HG03571 (cell line): ENCODE measurements around the gene CDC42SE2.
"Not testable (repeated sequence)": the region's sequence is repeated elsewhere in the genome, so short reads cannot be mapped to it uniquely, and the experiment has no call there.

Source experiments
- ATAC-seq: cut with Tn5 transposase; IDR thresholded peaks from one replicate; pipeline ENCODE4 v1.9.1; 2021; ENCODE audit not compliant: unreplicated experiment

The CDC42SE2 gene

GRCh38 chr5:131386779-131387178 is 122.9 kb downstream of the CDC42SE2 start:
- ATAC-seq: no peak

DNA sequence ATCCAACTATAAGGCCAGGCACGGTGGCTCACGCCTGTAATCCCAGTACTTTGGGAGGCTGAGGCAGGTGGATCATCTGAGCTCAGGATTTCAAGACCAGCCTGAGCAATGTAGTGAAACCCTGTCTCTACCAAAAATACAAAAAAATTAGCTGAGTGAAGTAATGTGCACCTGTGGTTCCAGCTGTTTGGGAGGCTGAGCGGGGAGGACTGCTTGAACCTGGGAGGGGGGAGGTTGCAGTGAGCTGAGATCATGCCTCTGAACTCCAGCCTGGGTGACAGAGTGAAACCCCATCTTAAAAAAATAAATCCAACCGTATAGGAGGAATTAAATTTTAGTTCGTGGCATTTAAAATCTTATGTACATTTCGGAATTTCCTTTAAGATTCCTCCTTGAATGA is 123.4 kb downstream of the CDC42SE2 start:
- no peak for ATAC-seq

DNA sequence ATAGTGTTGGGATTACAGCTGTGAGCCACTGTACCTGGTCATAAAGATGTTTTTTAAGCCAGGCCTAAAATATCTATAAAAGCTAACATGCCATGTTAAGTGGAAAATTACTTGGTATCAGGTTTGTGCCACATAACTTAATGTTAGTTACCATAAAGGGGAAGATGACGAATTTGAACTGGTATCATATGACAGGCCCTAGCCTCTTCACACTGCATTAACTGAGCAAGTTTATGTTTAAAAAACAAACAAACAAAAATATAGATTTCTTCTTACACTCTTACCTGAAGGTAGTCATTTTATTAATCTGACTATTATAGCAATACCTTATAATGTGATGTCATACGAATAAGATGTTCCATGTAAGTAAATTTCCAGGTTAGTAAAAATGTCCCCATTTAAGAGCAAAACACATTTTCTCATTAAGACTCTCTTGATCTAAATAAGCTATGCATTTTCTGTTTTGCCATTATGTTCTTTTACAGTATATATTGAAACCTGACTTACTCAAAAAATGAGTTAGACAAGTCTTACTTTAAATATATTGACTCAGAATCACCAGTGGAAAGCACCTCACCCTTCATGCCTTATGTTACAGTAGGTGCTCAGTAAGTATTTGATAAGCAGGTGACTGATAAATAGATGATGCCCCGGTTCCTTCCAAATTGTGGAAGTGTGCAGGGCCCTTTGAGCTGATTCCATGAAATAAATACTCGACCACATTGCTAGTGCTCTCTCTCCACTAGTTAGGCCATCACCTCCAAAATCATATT is 125.4 kb downstream of the CDC42SE2 start:
- no peak for ATAC-seq

DNA sequence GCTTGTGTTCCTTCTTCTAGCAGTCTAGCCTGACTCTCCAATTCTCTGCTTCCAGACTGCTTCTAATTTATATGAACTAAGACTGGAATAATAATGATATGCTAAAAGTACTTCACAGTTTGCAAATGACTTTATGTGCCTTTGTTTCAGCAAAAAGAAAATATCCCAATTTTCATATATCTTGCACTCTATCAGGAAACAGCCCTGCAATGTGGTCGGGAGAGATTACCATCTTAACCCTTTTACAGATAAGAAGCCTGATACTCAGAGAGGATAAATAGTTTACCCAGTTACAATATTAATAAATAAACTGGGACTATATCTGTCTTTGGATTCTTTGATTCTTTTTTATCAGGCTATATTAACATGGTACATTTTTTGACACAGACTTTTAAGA is 126.0 kb downstream of the CDC42SE2 start:
- ATAC-seq: no peak

DNA sequence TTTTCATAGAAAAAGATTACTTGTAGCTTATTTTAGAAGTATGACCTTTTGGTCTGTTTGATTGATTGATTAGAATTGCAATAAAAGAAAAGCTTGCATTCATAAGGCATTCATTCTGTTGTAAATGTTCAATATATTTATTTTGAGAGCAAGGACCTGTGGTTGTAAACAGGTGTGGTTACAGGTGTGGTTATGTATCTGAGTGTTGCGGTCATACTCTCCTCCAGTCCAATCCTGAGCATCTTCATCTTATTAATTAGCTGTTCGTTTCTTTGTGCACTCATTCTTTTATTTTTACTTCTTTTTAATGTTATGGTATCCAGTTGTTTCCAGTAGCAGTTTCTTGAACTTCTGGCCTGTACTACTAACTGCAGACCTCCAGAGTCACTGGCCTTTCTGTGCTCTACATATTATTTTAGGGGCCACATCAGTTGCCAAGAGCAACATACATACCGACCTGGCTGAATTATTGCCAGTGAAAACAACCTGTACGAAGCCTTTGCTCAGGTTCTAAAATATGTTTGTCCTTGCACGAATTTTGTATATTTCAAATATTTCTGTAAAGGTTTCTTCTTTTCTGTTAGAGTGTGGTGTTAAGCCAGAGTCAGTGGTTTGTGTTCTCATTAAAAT is 128.7 kb downstream of the CDC42SE2 start:
- ATAC-seq: no peak

- ATAC-seq: no peak
Observed at GRCh38 chr5:131393498-131393968, 129.7 kb downstream of the CDC42SE2 start.

- ATAC-seq: peak; percentile 69
Observed at GRCh38 chr5:131394128-131394527, 130.3 kb downstream of the CDC42SE2 start.

- peak; percentile 82 for ATAC-seq
Observed at GRCh38 chr5:131396015-131396414, 132.2 kb downstream of the CDC42SE2 start.

DNA sequence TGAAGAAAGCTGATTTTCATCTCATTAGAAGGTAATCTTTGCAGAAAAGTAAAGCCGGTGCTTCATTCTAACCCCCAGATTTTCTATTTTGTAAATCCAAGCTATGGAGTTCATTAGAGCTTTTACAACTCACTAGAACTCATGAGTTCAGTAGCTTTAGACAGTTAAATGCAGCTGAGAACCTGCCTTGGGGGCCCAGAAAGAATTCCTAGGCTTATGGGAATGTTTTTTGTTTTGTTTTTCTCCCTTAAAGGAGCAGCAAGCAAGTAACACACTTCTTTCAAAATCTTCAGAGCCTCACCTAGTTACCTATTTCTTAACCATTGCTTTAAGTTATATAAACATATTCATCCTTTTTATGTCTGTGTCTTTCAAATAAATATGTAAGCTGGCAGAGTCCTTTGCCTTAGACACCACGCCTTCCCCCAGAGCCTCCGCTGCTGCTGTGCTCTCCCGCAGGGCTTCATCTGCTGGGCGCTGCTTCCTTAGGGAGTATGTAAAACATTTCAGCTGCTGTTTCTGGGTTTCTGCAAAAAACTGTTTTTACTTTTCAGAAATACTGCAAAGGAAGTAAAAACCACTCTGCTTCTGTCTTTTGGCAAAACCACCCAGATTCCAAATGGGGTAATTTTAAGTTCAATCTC is 132.9 kb downstream of the CDC42SE2 start:
- ATAC-seq: no peak

- ATAC-seq: not testable (repeated sequence)
Observed at GRCh38 chr5:131399007-131399406, 135.2 kb downstream of the CDC42SE2 start.

DNA sequence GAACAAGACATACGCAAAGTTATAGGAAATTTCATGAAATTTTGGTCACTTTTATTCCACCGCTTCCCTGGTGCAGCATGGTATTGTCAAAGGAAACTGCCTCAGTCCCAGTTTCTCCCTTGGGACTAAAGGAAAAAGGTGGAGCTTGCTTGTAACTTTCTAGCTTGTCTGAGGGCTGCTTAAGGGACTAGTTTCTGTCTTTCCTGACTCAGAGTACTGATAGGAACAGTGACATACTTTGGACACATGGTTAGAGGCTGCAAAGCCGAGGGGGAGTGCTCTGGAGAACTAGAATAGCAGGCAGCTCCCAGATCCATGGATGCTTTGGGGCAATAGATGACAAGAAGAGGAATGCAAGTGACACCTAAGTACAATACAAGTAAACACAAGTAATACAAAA is 136.7 kb downstream of the CDC42SE2 start:
- ATAC-seq: no peak

GRCh38 chr5:131405674-131406073 is 141.8 kb downstream of the CDC42SE2 start:
- ATAC-seq: no peak

DNA sequence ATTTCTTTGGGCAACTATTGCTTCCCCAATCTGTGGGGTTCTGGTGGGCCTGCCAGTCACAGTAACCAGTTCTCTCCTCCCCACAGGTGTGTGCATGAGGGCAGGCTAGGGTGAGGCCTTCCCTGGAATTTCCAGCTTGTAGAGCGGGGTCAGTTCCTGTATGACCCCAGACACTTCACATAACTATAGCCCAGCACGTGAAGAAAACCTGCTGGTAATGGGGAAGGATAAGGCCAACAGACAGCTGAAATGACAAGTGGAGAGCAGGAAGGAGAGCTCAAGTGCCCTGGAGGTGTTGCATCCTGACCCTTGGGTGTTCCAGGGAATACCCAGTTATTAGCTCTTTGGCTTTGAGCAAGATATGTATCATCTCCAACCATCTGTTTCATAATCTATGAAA is 142.2 kb downstream of the CDC42SE2 start:
- no peak for ATAC-seq

DNA sequence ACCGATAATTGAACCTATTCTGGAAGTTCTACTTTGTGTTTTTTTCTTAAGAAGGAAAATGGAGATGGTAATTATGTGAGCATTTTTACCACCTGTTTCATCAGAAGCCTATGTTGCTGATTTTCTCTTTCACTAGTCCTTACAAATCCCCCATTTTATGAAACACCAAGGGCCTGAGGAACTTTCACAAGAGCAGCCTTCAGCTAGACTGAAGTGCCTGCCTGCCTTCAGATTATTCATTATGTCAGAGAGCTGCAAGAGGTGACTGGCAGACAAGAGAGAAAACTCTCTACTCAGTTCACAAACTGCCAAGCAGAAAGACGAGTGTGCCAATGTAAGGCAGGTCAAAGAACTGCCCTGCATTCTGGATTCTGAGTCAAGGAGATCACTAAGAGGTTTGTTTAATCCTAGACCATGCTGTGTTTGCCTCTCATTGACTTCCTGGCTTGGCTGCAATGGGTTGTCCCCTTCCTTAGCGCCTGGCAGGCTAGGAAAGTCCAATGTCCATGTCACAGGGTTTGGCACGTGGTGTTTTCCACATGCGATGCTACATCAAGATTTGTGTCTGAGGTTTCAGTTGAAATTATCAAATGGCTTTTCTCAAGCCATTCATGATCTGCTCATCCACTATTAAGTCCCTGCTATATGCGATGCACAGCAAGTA is 143.3 kb downstream of the CDC42SE2 start:
- ATAC-seq: no peak

DNA sequence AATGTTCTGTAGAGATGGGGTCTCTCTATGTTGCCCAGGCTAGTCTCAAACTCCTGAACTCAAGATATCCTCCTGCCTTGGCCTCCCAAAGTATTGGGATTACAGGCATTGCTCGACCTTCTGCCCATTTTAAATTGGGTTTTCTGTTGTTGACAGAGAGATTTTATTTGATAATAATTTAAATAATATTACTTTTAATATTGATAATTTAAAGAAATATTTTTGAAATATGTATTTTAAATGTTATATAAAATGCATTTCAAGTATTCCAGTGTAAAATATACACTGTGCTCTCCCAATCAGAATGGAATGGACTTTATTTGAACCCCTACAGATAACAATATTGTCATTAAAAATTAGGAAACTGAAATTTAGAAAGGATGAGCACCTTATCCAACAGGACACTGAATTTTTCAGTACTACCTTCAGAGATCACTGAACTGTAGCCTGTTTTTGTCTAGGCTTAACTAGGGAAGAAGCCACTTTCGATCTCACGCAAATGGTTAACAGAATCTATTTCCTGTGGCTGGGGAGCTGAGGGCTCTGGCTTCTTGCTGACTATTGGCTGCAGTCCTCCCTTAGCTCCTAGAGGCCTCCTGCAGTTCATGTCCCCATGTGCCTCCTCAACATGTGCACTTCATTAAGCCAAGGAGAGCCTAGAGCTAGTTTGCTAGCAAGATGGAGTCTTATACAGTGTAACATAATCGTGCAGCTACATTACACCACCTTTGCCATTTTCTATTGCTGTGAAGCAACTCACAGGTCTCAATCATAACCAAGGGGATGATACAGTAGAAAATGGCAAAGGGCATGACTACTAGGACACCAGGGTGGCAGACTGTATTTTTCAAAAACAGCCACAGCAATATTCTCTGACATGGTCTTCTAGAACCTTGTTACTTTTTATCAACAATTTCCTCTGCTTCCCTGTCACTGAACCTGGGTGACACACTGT is 150.0 kb downstream of the CDC42SE2 start:
- ATAC-seq: peak; percentile 85

DNA sequence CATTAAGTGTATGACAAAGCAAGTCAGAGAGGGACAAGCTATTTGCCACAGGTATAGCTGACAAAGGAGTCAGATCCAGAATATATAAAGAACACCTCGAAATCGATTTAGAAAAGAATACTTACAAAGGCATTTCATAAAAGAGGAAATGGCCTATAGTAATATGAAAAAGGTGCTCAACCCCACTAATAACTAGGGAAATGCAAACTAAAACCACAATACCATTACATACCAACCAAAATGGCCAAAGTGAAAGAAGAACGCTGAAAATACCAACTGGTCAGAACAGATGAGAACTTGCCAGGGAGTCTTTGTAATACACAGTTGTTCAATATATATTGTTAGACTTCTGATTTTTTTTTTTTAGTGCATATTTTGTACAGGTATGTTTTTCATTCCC is 152.9 kb downstream of the CDC42SE2 start:
- peak; percentile 76 for ATAC-seq

DNA sequence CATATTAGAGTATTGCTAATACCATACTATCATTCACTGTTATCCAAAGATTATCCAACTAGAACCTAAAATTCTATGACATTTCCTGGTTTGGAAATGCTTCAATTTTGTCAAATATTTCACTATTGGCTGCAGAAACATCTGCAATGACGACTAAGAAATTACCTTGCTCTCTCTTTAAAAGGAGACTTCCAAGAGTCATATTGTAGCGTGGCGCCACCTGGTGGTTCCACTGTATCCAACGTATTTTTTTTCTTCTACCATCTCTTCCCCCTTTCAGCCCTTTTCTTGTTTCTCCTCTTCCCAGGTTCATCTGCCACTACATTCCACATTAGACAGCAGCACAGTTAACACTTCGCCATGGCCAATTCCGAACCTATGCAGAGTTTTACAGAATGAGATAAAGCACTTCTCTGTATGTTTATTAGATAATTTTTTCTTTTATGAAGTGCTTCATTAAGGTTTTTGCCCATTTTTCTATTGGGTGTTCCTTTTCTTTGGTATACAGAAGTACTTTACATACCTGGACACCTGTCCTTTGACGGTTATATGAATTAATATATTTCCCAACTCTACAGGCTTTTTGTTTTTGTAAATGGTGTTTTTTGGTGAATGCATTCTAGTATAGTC is 153.5 kb downstream of the CDC42SE2 start:
- peak; percentile 17 for ATAC-seq

DNA sequence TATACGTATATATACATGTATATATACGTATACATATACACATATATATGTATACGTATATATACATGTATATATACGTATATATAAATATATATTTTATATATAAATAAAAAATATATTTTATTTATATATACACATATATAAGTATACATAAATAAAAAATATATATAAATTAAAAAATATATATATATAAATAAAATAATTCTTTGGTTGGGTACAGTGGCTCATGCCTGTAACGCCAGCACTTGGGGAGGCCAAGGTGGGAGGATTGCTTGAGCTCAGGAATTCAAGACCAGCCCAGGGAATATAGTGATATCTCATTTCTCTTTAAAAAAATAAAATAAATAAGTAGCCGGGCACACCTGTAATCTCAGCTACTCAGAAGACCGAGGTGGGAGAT is 155.0 kb downstream of the CDC42SE2 start:
- no peak for ATAC-seq

- ATAC-seq: no peak
Observed at GRCh38 chr5:131419877-131420276, 156.0 kb downstream of the CDC42SE2 start.

GRCh38 chr5:131423056-131423455 is 159.2 kb downstream of the CDC42SE2 start:
- no peak for ATAC-seq
